ENCODE results near the gene PHF11.

The PHF11 gene

GRCh38 chr13:49498206-49498605 lies 2.5 kb downstream of the PHF11 start:
- no peak for DNase-seq (ENCODE audit: low read depth)

- DNase-seq (ENCODE audit: low read depth), result peak; percentile 76
Observed at GRCh38 chr13:49499889-49500660, 4.3 kb downstream of the PHF11 start.

- peak; percentile 59 for DNase-seq (ENCODE audit: low read depth)
Observed at GRCh38 chr13:49502954-49503353, 7.2 kb downstream of the PHF11 start.

GRCh38 chr13:49503951-49504350 lies 8.2 kb downstream of the PHF11 start:
- DNase-seq (ENCODE audit: low read depth), result peak; percentile 12

GRCh38 chr13:49512578-49512977 lies 16.8 kb downstream of the PHF11 start:
- no peak for DNase-seq (ENCODE audit: low read depth)

- no peak for DNase-seq (ENCODE audit: low read depth)
Observed at GRCh38 chr13:49516467-49516866, 20.7 kb downstream of the PHF11 start.

- peak; percentile 25 for DNase-seq (ENCODE audit: low read depth)
Observed at GRCh38 chr13:49517461-49517860, 21.7 kb downstream of the PHF11 start.

GRCh38 chr13:49521224-49521623 lies 25.5 kb downstream of the PHF11 start:
- no peak for DNase-seq (ENCODE audit: low read depth)

- peak; percentile 21 for DNase-seq (ENCODE audit: low read depth)
Observed at GRCh38 chr13:49524740-49525501, 29.2 kb downstream of the PHF11 start.

GRCh38 chr13:49527123-49527522 lies 31.4 kb downstream of the PHF11 start:
- DNase-seq (ENCODE audit: low read depth), result no peak

- DNase-seq (ENCODE audit: low read depth), result no peak
Observed at GRCh38 chr13:49528161-49528560, 32.4 kb downstream of the PHF11 start.

- no peak for DNase-seq (ENCODE audit: low read depth)
Observed at GRCh38 chr13:49530457-49530856, 34.7 kb downstream of the PHF11 start.

GRCh38 chr13:49532593-49532992 lies 36.8 kb downstream of the PHF11 start:
- DNase-seq (ENCODE audit: low read depth), result no peak

- DNase-seq (ENCODE audit: low read depth), result no peak
Observed at GRCh38 chr13:49533011-49533410, 37.3 kb downstream of the PHF11 start.

GRCh38 chr13:49533591-49534269 lies 38.0 kb downstream of the PHF11 start:
- no peak for DNase-seq (ENCODE audit: low read depth)

- DNase-seq (ENCODE audit: low read depth), result no peak
Observed at GRCh38 chr13:49536144-49536873, 40.6 kb downstream of the PHF11 start.

GRCh38 chr13:49538404-49538803 lies 42.7 kb downstream of the PHF11 start:
- no peak for DNase-seq (ENCODE audit: low read depth)

- no peak for DNase-seq (ENCODE audit: low read depth)
Observed at GRCh38 chr13:49539313-49539712, 43.6 kb downstream of the PHF11 start.

- DNase-seq (ENCODE audit: low read depth), result no peak
Observed at GRCh38 chr13:49539746-49540145, 44.0 kb downstream of the PHF11 start.

- DNase-seq (ENCODE audit: low read depth), result peak; percentile 41
Observed at GRCh38 chr13:49540552-49540951, 44.8 kb downstream of the PHF11 start.

GRCh38 chr13:49543656-49544055 lies 47.9 kb downstream of the PHF11 start:
- DNase-seq (ENCODE audit: low read depth), result no peak

GRCh38 chr13:49545661-49546060 lies 49.9 kb downstream of the PHF11 start:
- no peak for DNase-seq (ENCODE audit: low read depth)
